GM10248 (cell line): ENCODE measurements around the gene FTO.

Experiments
- CTCF ChIA-PET: fragments of 300-600 bp; sonication (Branson Sonifier 250); formaldehyde crosslinking; extraction: SDS; loops from one replicate; lab custom pipeline; 2021; ENCODE audit warnings: antibody characterized with exemption; lab: Yijun Ruan, JAX
- POLR2A ChIA-PET: fragments of 350-650 bp; sonication (Branson Sonifier 250); formaldehyde crosslinking; extraction: SDS; loops from one replicate; lab custom pipeline; 2020; ENCODE audit warnings: antibody characterized with exemption; lab: Yijun Ruan, JAX
- DNase-seq: peaks from one replicate; pipeline ENCODE4 v3.0.0; 2012; ENCODE audit errors: extremely low spot score
- CTCF ChIP-seq: IDR thresholded peaks from 2 replicates; pipeline ENCODE4 v1.5.1; 2012; ENCODE audit warnings: mild to moderate bottlenecking, low read depth; ENCODE audit errors: extremely low read depth, missing control alignments, control extremely low read depth

Gene FTO

GRCh38 chr16:54112451-54113206 is 408.7 kb downstream of the FTO start:
- DNase-seq = no peak
- CTCF ChIA-PET = no interaction called here
- POLR2A ChIA-PET = no interaction called here
- no peak for TF ChIP-seq CTCF

- DNase-seq = no peak
- ChIA-PET CTCF (interaction anchor here (1.0 kb wide), 1 partner anchor 156 kb away, joined by 3 read pairs; no protein-coding TSS in a partner anchor), POLR2A (no interaction called here)
- no peak for TF ChIP-seq CTCF
Observed at GRCh38 chr16:54115558-54115957, 411.6 kb downstream of the FTO start.

GRCh38 chr16:54116124-54116655 is 412.2 kb downstream of the FTO start:
- POLR2A ChIA-PET = no interaction called here
- CTCF ChIA-PET = interaction anchor here (0.9 kb wide), 1 partner anchor 12 kb away, joined by 3 read pairs; no protein-coding TSS in a partner anchor
- no peak for DNase-seq
- TF ChIP-seq CTCF = no peak

- ChIA-PET CTCF (no interaction called here), POLR2A (no interaction called here)
- no peak for TF ChIP-seq CTCF
- DNase-seq = no peak
Observed at GRCh38 chr16:54118846-54119245, 414.9 kb downstream of the FTO start.

GRCh38 chr16:54120846-54121480 is 417.0 kb downstream of the FTO start:
- no peak for TF ChIP-seq CTCF
- POLR2A ChIA-PET = no interaction called here
- CTCF ChIA-PET = no interaction called here
- no peak for DNase-seq

GRCh38 chr16:54121539-54122295 is 417.8 kb downstream of the FTO start:
- ChIA-PET CTCF (interaction anchor here (1.2 kb wide), 1 partner anchor 13 kb away, joined by 3 read pairs; no protein-coding TSS in a partner anchor), POLR2A (no interaction called here)
- no peak for TF ChIP-seq CTCF
- no peak for DNase-seq
